Fibroblast of the aortic adventitia (primary cell): ENCODE measurements around the gene CDHR1. TPM values are rescaled to one million over a fixed set of nuclear protein-coding genes. Genes with fewer than 3 reads are reported as not detected.

ENCODE experiments used
- DNase-seq: peaks from one replicate; pipeline ENCODE4 v3.0.0-alpha.2; 2010; ENCODE audit warnings: low read depth
- H3K4me3 ChIP-seq: 2 replicates; pipeline ENCODE4 v1.5.1; 2011; ENCODE audit warnings: low read depth, mild to moderate bottlenecking, control low read depth, low read length, moderate library complexity
- CTCF ChIP-seq: IDR thresholded peaks from 2 replicates; pipeline ENCODE4 v1.5.1; 2011; ENCODE audit warnings: mild to moderate bottlenecking, low read length, control low read depth, inconsistent platforms; ENCODE audit not compliant: insufficient read depth
- total RNA-seq: library from RNA; depleted of rRNA; stranded (reverse); fragments of >200 nt; gene quantifications from 2 replicates; pipeline ENCODE4 v1.2.3, GENCODE V29; 2012; ENCODE audit warnings: low replicate concordance

The CDHR1 gene
- total RNA-seq, 1 donor: not detected

- TF ChIP-seq CTCF: no peak
- no peak overlapping the region for H3K4me3 ChIP-seq
- DNase-seq: no peak
These were observed 12.7 kb upstream of the CDHR1 start for GRCh38 chr10:84181631-84182030.

- no peak overlapping the region for H3K4me3 ChIP-seq
- TF ChIP-seq CTCF: no peak
- DNase-seq: no peak
These were observed 9.8 kb upstream of the CDHR1 start for GRCh38 chr10:84184517-84184916.

DNA sequence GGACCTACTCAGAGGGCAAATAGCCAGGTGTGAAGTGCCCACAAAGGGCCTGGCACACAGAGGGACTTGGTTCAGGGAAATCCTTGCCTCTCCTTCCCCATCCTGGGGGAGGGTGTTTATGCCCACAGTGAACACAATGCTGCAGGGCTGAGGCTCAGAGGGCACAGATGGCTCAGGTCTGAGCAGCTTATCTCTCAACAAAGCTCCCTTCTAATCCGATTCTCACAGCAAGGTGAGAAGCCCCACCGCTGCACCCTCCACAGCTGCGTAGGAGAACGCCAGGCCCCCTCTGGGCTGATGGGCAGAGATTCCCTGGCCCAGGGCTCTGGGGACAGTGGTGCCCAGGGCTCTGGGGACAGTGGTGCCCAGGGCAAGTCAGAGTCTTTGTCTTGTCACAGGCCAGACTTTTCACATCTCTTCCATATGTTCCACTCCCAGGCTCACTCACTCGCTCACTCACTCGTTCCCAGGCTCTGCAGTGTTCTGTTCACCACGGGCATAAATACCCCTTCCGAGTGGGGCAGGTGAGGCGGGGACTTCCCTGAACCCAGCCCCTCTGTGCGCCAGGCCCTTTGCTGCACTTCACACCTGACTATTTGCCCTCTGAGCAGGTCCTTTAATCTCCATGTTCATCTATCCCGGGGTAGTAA is 8.7 kb upstream of the CDHR1 start:
- no peak for DNase-seq
- TF ChIP-seq CTCF: no peak

GRCh38 chr10:84188815-84189214 is 5.5 kb upstream of the CDHR1 start:
- no peak for TF ChIP-seq CTCF
- no peak for DNase-seq

More for the DNA sequence above, 8.7 kb upstream of the CDHR1 start:
- no peak overlapping the region for H3K4me3 ChIP-seq

DNA sequence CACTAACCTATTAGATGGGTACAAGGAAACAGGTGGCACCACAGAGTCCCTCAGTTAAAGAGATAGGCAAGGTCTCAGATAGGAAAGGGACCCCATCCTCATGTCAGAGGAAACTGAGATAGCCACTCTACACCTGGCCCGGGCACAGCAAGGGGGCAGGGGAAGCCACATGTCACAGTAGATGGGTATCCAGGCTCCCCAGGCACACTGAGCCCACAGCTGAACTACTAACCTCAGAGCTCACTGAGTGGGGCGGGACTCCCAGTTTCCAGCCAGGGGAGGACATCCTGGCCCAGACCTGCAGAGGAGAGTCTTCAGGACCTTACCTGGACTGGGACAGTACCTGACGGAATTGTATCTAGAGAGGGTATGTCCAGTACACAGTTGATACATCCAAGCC is 3.7 kb upstream of the CDHR1 start:
- H3K4me3 ChIP-seq: no peak overlapping the region
- DNase-seq: no peak
- no peak for TF ChIP-seq CTCF

More at GRCh38 chr10:84188815-84189214, 5.5 kb upstream of the CDHR1 start:
- no peak overlapping the region for H3K4me3 ChIP-seq

- no peak for DNase-seq
- no peak overlapping the region for H3K4me3 ChIP-seq
- TF ChIP-seq CTCF: no peak
These were observed 3.2 kb upstream of the CDHR1 start for GRCh38 chr10:84191106-84191505.

- H3K4me3 ChIP-seq: no peak overlapping the region
- DNase-seq: no peak
- no peak for TF ChIP-seq CTCF
These were observed 1.0 kb upstream of the CDHR1 start for GRCh38 chr10:84193327-84193726.
